ENCODE results near the gene SDS. TPM values are rescaled to one million over a fixed set of nuclear protein-coding genes. Genes with fewer than 3 reads are reported as not detected.

Gene SDS
- total RNA-seq, 1 experiment from 2014 or later: not detected

- H3T11ph ChIP-seq (ENCODE audit: low read length): no peak overlapping the region
- no peaks in the 10 kb centered on the region for H3K27me3 ChIP-seq (ENCODE audit: insufficient read depth, low read length)
- H2BK5ac ChIP-seq (ENCODE audit: insufficient read length, low read length): no peak overlapping the region
- H2BK15ac ChIP-seq (ENCODE audit: low read depth, low read length): no peak overlapping the region
- H3K4me2 ChIP-seq (ENCODE audit: insufficient read depth, insufficient read length, low read length): no peak overlapping the region
- WGBS (ENCODE audit: extremely low coverage, insufficient read length, low lambda C conversion rate): no CpG with 5 or more reads among the region's 6 CpGs
- no peaks in the 10 kb centered on the region for H3K79me2 ChIP-seq (ENCODE audit: insufficient read depth, low read length)
- no peak overlapping the region for H2AK5ac ChIP-seq (ENCODE audit: insufficient read length, low read length)
- H3K79me1 ChIP-seq (ENCODE audit: insufficient read depth, low read depth, low read length, poor library complexity, severe bottlenecking): no peaks in the 10 kb centered on the region
- H3K14ac ChIP-seq (ENCODE audit: insufficient read depth, low read length): no peak overlapping the region
- no peaks in the 10 kb centered on the region for H3K23me2 ChIP-seq (ENCODE audit: insufficient read length, low read depth, low read length, poor library complexity, severe bottlenecking)
- H3K4ac ChIP-seq (ENCODE audit: low read depth, low read length): no peak overlapping the region
- H3K18ac ChIP-seq (ENCODE audit: insufficient read length, low read depth, low read length): no peak overlapping the region
- no peaks in the 10 kb centered on the region for H3K4me1 ChIP-seq (ENCODE audit: insufficient read depth, low read length)
- Mint-ChIP-seq H3K36me3 (ENCODE audit: insufficient read depth in 1 of 3, low read depth in 3 of 3) (no peaks in the 10 kb centered on the region; a peak in 2 of 7 replicates), H3K4me1 (peaks cover 3 to 6% of the 10 kb centered on the region in 2 experiments; a peak in 2 of 4 replicates), H3K4me3 (no peak overlapping the region), H3K27me3 (ENCODE audit: low read depth) (peaks cover 39% of the 10 kb centered on the region), H3K27ac (no peak overlapping the region), H3K9me3 (no peaks in the 10 kb centered on the region; a peak in 2 of 5 replicates)
- no peak overlapping the region for H2BK12ac ChIP-seq (ENCODE audit: insufficient read length, low read depth, low read length)
- H3K27ac ChIP-seq (ENCODE audit: insufficient read length, low read depth, low read length): no peak overlapping the region
- no peak overlapping the region for H4K5ac ChIP-seq (ENCODE audit: insufficient read length, low read depth, low read length)
- H3K56ac ChIP-seq (ENCODE audit: insufficient read length, low read depth, low read length): no peak overlapping the region
- DNase-seq: no peak
- no peak overlapping the region for H2BK20ac ChIP-seq (ENCODE audit: low read depth, low read length, poor library complexity, severe bottlenecking)
- no peak for TF ChIP-seq CTCF (conservative IDR thresholded peaks at IDR 0.05)
- no peak overlapping the region for H2BK120ac ChIP-seq (ENCODE audit: low read depth, low read length, poor library complexity, severe bottlenecking)
- no peak overlapping the region for H3K9ac ChIP-seq (ENCODE audit: extremely low read depth, insufficient read length, low read length)
- no peak overlapping the region for H2AFZ ChIP-seq (ENCODE audit: low read length)
- H4K91ac ChIP-seq (ENCODE audit: insufficient read length, low read depth, low read length): no peak overlapping the region
- H3K9me3 ChIP-seq (ENCODE audit: control insufficient read depth, low read depth, low read length): no peaks in the 10 kb centered on the region
- H4K8ac ChIP-seq (replicated peaks; ENCODE audit: insufficient read length, low read depth, low read length): no peak overlapping the region
- H3K23ac ChIP-seq (ENCODE audit: insufficient read length, low read depth, low read length): no peak overlapping the region
- no peaks in the 10 kb centered on the region for H4K20me1 ChIP-seq (ENCODE audit: control insufficient read depth, insufficient read depth, insufficient read length)
Measured at GRCh38 chr12:113443030-113443539, 39.4 kb upstream of the SDS start.
